ES-I3 (cell line): ENCODE results near the gene NFIC.
"Not testable (repeated sequence)": the region's sequence is repeated elsewhere in the genome, so short reads cannot be mapped to it uniquely, and the experiment has no call there.

ENCODE experiments used
- H3K36me3 ChIP-seq: 2 replicates; pipeline ENCODE4 v1.6.1; 2013; ENCODE audit warnings: mild to moderate bottlenecking, low read length, control low read depth, moderate library complexity; ENCODE audit not compliant: insufficient read depth
- H3K4me1 ChIP-seq: 2 replicates; pipeline ENCODE4 v1.6.1; 2013; ENCODE audit warnings: mild to moderate bottlenecking, control low read depth, low read length; ENCODE audit not compliant: insufficient read depth
- H3K9ac ChIP-seq: 2 replicates; pipeline ENCODE4 v1.6.1; 2013; ENCODE audit warnings: low read depth, mild to moderate bottlenecking, low read length, moderate library complexity
- H3K9me3 ChIP-seq: 2 replicates; pipeline ENCODE4 v1.6.1; 2013; ENCODE audit warnings: mild to moderate bottlenecking, low read length, moderate library complexity; ENCODE audit not compliant: control insufficient read depth, insufficient read depth

The NFIC gene

DNA sequence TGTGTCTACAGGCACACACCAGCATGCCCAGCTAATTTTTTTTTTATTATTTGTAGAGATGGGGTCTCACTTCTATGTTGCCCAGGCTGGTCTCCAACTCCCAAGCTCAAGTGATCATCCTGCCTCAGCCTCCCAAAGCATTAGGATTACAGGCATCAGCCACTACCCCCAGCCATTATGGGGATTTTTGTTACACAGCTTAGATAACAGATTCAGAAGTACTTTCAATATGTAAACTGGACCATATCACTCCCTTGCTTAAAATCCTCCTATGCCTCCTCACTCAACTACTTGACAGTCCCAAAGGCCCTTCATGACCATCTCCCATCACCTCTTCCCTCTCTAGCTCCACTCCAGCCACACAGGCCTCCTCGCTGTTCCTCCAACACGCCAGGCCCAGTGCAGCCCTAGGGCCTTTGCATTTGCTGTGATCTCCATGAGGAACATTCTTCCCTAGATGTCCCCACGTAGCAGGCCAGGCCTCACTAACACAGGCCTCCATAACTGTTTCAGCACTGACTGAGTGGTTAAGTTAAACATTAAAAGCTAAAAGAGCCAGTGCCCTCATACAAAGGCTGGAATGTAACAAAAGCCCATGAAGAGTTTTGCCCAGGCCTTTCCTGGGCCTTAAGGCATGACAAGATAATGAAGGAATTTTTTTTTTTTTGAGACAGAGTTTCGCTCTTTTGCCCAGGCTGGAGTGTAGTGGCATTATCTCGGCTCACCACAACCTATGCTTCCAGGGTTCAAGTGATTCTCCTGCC lies 131.6 kb downstream of the NFIC start:
- Histone ChIP-seq H3K9me3 (no peaks in the 10 kb centered on the region), H3K9ac (no peak overlapping the region), H3K36me3 (no peaks in the 10 kb centered on the region; the same call in none of the 2 replicates)

DNA sequence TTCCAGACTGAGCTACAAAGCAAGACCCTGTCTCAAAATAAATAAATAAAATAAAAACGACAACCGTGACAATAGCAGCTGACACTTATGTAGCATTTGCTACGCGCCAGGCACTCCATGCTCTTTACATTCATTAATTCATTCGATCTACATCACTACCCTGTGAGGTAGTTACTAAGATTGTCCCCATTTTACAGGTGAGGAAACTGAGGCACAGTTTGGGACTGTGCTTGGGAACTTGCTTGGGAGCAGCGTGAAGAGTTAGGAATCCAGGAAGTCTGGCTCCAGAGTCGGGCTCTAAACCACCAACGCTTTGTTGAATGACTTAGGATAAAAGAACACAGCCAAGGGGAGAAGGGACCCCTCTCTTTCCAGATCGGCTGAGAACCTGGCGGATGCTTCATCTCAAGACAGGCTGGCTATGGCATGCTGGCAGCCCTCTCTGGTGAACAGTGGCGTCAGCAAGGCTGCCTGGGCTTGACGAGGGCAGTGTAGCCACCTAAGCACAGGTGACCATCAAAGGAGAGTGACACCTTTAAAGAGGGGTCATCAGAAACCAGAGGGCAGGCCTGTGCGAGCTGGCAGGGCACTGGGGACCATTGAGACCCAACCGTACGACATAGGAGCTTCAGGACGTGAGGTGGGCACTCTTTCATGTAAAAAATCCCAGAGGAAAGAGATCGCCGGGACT lies 133.5 kb downstream of the NFIC start:
- H3K4me1 ChIP-seq = no peaks in the 10 kb centered on the region
- no peaks in the 10 kb centered on the region for H3K9me3 ChIP-seq
- H3K36me3 ChIP-seq = no peaks in the 10 kb centered on the region; the same call in 1 of the 2 replicates
- peak overlapping the region; percentile 67 for H3K9ac ChIP-seq

More for the DNA sequence above, 131.6 kb downstream of the NFIC start:
- H3K4me1 ChIP-seq = no peaks in the 10 kb centered on the region

DNA sequence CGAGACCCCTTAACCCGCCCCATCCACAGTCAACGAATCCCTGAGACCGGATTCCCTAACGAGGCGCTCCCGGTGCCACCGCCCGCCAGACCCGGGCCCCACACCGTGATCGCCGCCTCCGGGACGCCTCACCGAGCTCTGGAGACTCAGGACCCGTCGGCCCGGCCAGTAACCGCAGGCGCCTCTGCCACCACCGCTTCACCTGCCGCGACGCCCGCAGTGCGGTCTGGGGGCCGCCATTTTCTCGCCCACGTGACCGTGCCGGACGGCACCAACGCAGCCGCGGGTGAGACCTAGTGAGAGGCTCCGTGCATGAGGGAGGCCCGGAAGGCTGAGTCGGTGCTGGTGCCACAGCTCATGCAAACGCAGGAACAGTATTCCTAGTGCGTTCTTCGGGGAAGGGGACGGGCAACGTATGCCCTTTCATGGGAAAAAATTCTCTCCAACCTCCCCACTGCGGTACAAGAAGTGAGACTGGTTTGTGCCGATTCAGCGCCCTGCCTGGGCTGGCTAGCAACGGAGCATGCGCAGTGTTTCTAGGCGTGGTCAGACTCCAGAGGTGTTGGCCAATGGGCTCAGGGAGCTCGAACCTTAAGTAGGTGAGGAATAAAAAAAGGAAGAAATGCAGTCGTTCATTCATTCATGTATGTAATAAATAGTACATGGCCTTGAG lies 134.2 kb downstream of the NFIC start, which contains the start of gene DOHH:
TSS of gene DOHH (minus strand) at position 246 of the 673 bp plus-strand sequence. CDS start 3,860 bp downstream, outside the sequence.
- H3K9me3 ChIP-seq = no peaks in the 10 kb centered on the region
- no peaks in the 10 kb centered on the region for H3K4me1 ChIP-seq
- peak within 1 kb of the TSS; percentile 67 for H3K9ac ChIP-seq
- no peaks in the 10 kb centered on the region; the same call in 1 of the 2 replicates for H3K36me3 ChIP-seq

DNA sequence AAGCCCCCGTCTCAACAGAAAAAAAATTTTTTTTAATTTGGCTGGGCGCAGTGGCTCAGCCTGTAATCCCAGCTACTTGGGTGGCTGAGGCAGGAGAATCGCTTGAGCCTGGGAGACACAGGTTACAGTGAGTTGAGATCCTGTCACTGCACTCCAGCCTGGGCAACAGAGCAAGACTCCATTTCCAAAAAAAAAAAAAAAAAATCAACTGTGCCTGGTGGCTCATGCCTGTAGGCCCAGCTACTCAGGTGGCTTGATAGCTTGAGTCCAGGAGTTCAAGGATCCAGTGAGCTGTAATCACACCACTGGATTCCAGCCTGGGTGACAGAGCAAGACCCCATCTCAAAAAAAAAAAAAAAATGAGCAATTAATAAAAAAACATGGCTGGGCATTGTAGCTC lies 135.4 kb downstream of the NFIC start:
- Histone ChIP-seq H3K36me3 (no peaks in the 10 kb centered on the region), H3K9ac (no peak overlapping the region), H3K4me1 (no peaks in the 10 kb centered on the region), H3K9me3 (no peaks in the 10 kb centered on the region)

DNA sequence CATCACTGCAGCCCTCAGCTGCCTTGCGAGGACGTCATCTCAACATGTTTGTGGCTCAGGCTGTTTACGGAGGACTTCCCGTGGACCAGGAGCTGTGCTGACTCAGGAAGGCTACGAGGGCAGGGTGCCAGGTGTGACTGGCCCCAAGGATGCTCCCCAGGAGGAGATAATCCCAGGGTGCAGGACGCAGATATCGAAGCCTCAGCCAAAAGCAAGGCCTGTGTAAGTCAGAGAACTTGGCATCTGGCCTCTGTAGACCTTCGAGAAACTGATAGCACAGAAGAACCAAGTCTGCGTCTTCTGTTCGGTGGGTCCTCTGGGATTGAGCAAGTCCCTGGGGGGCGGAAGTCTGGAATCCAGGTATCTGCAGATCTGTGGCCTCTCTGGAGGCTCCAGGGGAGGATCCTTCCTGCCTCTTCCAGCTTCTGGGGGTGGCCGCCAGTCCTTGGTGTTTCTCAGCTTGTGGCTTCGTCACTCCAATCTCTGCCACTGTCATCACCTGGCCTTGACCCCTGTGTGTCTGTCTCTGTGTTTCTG lies 136.7 kb downstream of the NFIC start:
- no peak overlapping the region for H3K9ac ChIP-seq
- no peaks in the 10 kb centered on the region for H3K4me1 ChIP-seq
- no peaks in the 10 kb centered on the region for H3K36me3 ChIP-seq
- H3K9me3 ChIP-seq = no peaks in the 10 kb centered on the region

DNA sequence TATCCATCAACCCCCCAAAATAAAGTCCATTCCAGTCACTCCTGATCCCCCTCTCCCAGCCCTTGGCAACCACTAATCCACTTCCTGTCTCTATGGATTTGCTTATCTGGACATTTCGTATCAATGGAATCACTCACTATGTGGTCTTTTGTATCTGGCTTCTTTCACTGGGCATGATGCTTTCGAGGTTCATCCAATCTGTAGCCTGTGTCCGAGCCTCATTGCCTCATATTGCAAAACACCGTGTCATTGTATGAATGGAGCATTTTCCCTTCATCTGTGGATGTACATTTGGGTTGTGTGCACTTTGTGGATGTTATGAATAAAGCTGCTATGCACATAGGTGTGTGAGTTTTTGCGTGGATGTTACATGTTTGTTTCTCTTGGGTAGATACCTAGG lies 138.4 kb downstream of the NFIC start:
- Histone ChIP-seq H3K9ac (no peak overlapping the region), H3K9me3 (no peaks in the 10 kb centered on the region), H3K4me1 (no peaks in the 10 kb centered on the region; the same call in 1 of the 2 replicates), H3K36me3 (no peaks in the 10 kb centered on the region)

DNA sequence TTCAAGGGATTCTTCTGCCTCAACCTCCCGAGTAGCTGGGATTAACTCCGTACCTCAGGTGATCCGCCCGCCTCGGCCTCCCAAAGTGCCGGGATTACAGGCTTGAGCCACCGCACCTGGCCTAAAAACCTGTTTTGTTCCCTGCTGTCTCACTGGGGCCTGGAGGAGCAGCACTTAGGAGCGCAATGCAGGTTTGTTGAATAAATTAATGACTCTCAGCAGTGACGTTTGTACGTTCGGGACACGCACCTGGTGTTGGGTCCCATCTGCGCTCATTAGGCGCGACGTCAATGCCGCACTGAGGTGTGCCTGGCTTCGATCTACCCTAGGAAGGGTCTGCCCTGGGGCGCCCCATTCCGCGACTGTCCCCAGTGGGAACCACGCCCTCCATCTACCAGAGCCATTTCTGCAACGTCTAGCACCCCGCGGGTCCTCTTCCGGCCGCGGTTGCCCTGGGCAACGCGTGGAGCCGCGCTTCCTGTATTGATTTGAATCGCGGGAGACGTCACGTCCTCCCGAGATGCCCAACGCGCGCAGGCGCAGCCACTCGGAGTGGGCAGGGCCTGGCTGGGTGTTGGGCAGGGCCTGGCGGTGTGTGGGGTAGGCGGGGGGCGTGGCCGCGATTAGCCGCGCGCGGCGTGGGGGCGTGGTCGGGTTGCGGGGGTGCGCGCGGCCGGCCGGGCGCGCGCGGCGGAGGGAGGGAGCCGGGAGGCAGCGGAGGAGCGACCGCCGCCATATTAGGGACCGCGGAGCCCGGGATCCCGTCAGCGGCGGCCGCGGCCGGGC lies 139.4 kb downstream of the NFIC start, which contains the start of gene FZR1:
TSS of gene FZR1 (plus strand) at position 714 of the 786 bp plus-strand sequence. CDS start 16,679 bp downstream, outside the sequence.
- H3K36me3 ChIP-seq = no peaks in the 10 kb centered on the region
- H3K9ac ChIP-seq = peak within 1 kb of the TSS; percentile 59
- H3K4me1 ChIP-seq = no peaks in the 10 kb centered on the region; the same call in 1 of the 2 replicates
- H3K9me3 ChIP-seq = no peaks in the 10 kb centered on the region

DNA sequence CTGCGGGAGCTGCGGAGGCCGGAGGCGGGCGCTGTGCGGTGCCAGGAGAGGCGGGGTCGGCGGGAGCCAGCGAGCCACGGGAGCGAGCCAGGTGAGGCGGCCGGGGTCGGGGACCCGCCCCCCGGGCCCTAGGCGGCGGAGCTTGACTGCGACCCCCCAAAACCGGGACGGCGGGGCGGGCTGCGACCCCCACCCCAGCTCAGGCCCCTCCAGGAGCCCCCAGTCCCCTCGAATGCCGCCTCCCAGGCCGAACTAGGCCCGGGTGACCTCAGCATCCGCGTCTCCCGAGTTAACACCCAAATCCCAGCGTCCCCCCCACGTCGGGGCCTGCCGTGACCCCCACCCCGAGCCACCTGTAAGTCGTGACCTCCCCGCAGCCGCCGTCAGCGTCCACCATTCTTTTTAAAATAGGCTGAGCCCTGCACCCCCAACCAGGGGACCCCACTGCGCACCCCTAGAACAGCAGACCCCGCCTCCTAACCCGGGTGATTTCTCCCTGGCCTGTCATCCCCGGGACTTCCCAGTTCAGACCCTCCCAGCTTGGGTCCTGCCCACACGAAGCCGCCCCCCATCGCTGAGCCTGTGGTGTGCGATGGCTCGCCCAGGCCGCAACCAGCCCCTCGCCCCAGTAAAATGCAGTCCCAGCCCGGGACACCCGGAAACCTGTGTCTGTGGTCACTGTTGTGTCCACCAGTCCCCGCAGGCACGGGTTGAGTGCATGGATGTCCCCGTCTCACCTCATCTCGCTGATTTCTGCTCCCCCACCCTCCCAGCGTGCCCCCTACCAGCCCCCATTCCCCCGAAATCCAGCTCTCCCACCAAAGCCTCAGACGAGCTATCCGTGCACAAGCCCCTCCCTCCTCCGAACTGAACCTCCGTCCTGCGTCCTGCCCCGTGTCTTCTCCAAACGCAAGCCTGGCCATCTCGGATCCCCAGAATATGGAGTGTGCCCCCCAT lies 140.3 kb downstream of the NFIC start:
- no peaks in the 10 kb centered on the region for H3K36me3 ChIP-seq
- peak overlapping the region; percentile 59 for H3K9ac ChIP-seq
- H3K4me1 ChIP-seq = no peaks in the 10 kb centered on the region; the same call in 1 of the 2 replicates
- H3K9me3 ChIP-seq = no peaks in the 10 kb centered on the region

DNA sequence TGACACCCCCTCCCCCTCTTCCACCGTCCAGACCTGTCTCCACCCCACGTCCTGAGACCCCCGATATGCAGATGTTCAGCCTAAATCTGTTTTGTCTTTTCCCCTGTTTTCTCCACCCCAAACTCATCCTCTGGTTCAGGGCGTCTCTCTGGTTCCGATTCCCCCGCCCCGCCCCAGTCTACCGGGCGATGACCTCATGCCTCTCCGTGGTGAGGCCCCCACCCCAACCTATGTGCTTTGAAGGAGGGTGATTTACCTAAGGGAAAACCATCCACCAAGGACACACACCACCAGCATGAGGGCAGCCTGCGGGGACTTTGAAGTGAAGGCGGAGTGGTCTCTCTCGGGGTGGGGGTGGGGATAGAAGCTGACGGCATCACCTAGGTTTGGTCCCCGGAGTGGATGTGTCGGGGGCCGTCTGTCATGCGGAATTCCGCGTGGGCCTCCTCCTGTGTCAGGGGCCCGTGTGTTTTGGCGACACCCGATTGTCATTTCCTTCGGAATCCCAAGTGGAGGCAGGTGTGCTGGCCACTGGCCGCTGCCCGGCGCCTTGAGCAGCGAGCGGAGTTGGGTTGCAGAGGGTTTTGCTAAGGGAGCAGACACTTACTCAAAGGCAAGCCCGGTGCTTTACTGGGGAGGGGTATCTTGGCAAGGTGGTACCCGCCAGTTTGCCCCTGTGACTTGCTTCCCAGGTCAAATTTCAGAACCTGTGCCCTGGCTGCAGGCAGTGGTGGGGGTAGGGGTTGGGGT lies 141.2 kb downstream of the NFIC start:
- no peaks in the 10 kb centered on the region for H3K9me3 ChIP-seq
- H3K36me3 ChIP-seq = no peaks in the 10 kb centered on the region
- H3K9ac ChIP-seq = peak overlapping the region; percentile 59
- no peaks in the 10 kb centered on the region; the same call in 1 of the 2 replicates for H3K4me1 ChIP-seq

DNA sequence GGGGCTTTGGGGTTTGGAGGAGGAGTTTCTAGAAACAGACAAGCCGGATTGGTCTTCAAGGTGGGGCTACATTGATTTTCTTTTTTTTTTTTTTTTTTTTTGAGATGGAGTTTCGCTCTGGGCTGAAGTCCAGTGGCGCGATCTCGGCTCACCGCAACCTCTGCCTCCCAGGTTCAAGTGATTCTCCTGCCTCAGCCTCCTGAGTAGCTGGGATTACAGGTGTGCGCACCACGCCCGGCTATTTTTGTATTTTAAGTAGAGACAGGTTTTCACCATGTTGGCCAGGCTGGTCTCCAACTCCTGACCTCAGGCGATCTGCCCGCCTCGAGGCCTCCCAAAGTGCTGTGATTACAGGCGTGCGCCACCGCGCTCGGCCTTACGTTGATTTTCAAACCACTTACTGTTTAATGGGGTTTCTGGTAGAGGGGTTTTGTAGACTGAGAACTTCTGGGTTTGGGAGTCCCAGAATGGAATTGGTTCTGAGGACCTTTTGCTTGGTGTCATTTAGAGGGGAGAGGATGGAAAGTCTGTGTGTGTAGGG lies 141.8 kb downstream of the NFIC start:
- not testable (repeated sequence) for H3K36me3 ChIP-seq

DNA sequence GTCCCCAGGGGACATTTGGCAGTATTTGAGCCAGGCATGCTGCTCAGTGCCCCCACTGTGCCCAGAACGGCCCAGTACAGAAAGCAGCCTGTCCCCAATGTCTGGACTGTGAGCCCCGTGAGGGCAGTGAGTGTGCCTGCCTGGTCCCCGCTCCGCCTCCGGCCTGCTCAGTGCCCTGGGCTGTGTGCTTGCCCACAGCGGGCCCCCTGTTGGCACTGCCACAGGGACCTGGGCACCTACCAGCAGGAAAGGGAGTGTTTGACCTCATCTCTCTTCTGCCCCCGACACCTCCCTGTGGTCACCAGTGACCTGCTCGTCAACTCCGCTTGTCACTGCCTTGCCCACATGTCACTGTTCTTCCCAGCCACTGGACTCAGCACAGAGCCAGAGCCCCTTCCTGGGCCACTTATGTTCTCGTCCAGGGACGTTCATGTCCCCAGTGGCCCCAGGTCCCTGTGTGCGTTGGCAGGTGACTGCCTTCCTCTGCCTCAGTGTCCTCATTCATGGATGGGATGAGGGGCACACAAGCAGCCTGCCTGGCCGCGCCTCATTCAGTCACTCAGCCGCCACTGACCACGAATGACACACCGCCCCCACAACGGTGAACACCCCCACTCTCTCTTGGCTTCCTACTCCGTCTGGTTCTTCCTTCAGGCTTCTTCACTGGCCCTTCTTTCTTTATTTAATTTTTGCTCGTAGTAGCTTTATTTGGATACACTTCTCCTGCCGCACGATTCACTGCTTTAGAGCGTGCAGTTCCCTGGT lies 142.6 kb downstream of the NFIC start:
- no peak overlapping the region for H3K9ac ChIP-seq
- H3K4me1 ChIP-seq = no peaks in the 10 kb centered on the region; the same call in 1 of the 2 replicates
- H3K9me3 ChIP-seq = no peaks in the 10 kb centered on the region
- H3K36me3 ChIP-seq = no peaks in the 10 kb centered on the region

More for the DNA sequence above, 141.8 kb downstream of the NFIC start:
- H3K4me1 ChIP-seq, H3K9me3 ChIP-seq, H3K9ac ChIP-seq: not testable (repeated sequence)
